ENCODE measurements around the gene TPT1. TPM values are rescaled to one million over a fixed set of nuclear protein-coding genes. Genes with fewer than 3 reads are reported as not detected.
A peak's percentile ranks its signal among the peaks of the same experiment; 100 is the strongest.

The TPT1 gene
- total RNA-seq, 1 experiment from 2014 or later: 2,237 TPM

- Histone ChIP-seq H3K79me2 (ENCODE audit: low read depth) (peaks cover 55% of the 10 kb centered on the region), H3K27ac (no peak overlapping the region), H3K4me1 (replicated peaks; ENCODE audit: insufficient read depth) (peaks cover 86% of the 10 kb centered on the region), H3K9me2 (ENCODE audit: insufficient read depth) (no peaks in the 10 kb centered on the region), H3K36me3 (ENCODE audit: low read depth) (peaks cover 55% of the 10 kb centered on the region), H3K27me3 (ENCODE audit: insufficient read depth, low read depth) (no peaks in the 10 kb centered on the region), H3K4me2 (0 out of 2 replicates have a peak overlapping the region, but pooled peaks have one; percentile 8), H3K4me3 (no peak overlapping the region), H3F3A (ENCODE audit: insufficient read depth, low read depth) (peaks cover 94% of the 10 kb centered on the region), H3K9me3 (ENCODE audit: insufficient read depth, low read depth) (no peaks in the 10 kb centered on the region), H4K20me1 (ENCODE audit: insufficient read depth) (peaks cover 73% of the 10 kb centered on the region), H2AFZ (no peak overlapping the region)
- ChIA-PET CTCF (no interaction called here), POLR2A (ENCODE audit: unreplicated experiment) (no interaction called here)
- no TSS peak for BruUV-seq (replicated peaks)
- intact Hi-C loops (cut with micrococcal nuclease; ENCODE audit: unreplicated experiment): no loop called here
- DNase-seq: no peak
- TF ChIP-seq CTCF (conservative IDR thresholded peaks at IDR 0.05): no peak
- TF ChIP-seq EZH2 (IDR thresholded peaks at IDR 0.05; ENCODE audit: low read depth): no peak
Measured at GRCh38 chr13:45336025-45336800, 4.8 kb downstream of the TPT1 start.

DNA sequence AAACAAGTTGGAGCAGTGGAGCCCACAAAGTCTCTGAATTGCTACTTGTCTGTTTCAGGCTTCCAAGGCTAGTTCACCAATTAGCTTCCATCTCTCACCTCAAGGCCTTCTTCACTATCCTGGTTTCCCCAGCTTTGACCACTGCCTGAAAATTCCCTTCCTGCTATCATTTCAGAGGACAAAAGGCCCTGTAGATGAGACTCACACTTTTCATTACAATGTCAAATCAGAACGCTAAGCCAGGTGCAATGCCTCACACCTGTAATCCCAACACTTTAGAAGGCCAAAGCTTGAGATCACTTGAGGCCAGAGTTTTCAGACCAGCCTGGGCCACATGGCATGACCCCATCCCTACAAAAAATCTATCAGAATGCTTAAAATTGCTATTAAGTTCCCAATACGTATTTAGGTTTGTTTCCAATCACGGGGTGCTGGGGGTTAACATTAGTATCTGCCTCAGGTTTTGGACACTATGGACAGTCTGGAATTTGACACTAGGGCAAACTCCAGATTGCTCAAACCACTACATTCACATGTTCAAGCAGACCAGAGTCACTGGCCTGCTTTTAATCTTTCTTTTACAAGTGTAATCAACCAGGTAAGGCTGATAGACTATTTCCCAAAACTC lies 5.5 kb downstream of the TPT1 start:
- intact Hi-C loops (cut with micrococcal nuclease; ENCODE audit: unreplicated experiment): no loop called here
- DNase-seq: no peak
- Histone ChIP-seq H2AFZ (no peak overlapping the region), H3K9me3 (ENCODE audit: insufficient read depth, low read depth) (no peaks in the 10 kb centered on the region), H4K20me1 (ENCODE audit: insufficient read depth) (peaks cover 73% of the 10 kb centered on the region), H3F3A (ENCODE audit: insufficient read depth, low read depth) (peaks cover 98% of the 10 kb centered on the region), H3K4me1 (replicated peaks; ENCODE audit: insufficient read depth) (peaks cover 89% of the 10 kb centered on the region), H3K27me3 (ENCODE audit: insufficient read depth, low read depth) (no peaks in the 10 kb centered on the region), H3K9me2 (ENCODE audit: insufficient read depth) (no peaks in the 10 kb centered on the region), H3K4me3 (no peak overlapping the region), H3K36me3 (ENCODE audit: low read depth) (peaks cover 55% of the 10 kb centered on the region), H3K79me2 (ENCODE audit: low read depth) (peaks cover 51% of the 10 kb centered on the region), H3K4me2 (no peak overlapping the region), H3K27ac (no peak overlapping the region)
- CTCF ChIA-PET: interaction anchor here (0.6 kb wide), 1 partner anchor 34 kb away, joined by 4 read pairs; no protein-coding TSS in a partner anchor
- POLR2A ChIA-PET (ENCODE audit: unreplicated experiment): interaction anchor here (0.7 kb wide), 1 partner anchor 26 kb away, joined by 4 read pairs; no protein-coding TSS in a partner anchor
- TF ChIP-seq CTCF (conservative IDR thresholded peaks at IDR 0.05) (no peak), EZH2 (IDR thresholded peaks at IDR 0.05; ENCODE audit: low read depth) (no peak)
- no TSS peak for BruUV-seq (replicated peaks)

DNA sequence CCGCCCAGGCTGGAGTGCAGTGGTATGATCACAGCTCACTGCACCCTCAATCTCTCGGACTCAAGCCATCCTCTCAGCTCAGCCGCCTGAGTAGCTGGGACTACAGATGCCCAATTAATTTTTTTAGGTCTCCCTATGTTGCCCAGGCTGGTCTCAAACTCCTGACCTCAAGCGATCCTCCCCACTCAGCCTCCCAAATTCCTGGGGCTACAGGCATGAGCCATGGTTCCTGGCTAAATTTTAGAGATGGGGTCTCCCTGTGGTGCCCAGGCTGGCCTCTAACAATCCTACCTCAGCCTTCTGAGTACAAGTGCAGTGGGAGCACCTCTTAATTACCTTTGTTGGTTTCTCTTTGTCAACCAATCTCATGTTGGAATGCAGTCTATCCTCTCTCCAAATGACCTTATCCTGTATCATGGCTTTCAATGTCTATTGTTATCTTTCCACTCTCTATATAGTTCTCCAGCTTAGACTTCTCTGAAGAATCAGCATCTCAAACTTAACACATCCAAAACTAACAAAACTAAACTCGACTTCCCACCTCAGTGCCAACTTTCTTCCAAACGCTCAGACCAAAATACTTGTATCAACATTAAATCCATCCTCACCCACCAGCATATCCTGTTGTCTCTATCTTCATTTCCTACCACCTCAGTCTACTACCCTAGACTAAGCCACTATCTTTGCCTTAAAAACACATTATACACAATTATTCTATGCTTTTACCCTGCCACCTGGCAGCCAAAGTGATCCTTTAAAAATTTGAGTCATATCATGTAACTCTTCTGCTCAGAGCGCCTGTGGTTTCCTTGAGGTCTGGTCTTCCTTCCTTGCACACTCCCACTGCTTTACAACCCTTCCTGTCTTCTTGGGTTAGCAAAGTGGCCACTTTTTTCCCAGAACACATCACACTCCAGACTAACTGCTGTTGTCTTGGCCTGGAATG lies 6.7 kb downstream of the TPT1 start:
- Histone ChIP-seq H3K79me2 (ENCODE audit: low read depth) (peaks cover 38% of the 10 kb centered on the region), H3K36me3 (ENCODE audit: low read depth) (peaks cover 45% of the 10 kb centered on the region), H3K27me3 (ENCODE audit: insufficient read depth, low read depth) (no peaks in the 10 kb centered on the region), H3K4me3 (no peak overlapping the region), H3K4me2 (peak overlapping the region; percentile 25), H3K4me1 (replicated peaks; ENCODE audit: insufficient read depth) (peaks cover 93% of the 10 kb centered on the region), H4K20me1 (ENCODE audit: insufficient read depth) (peaks cover 62% of the 10 kb centered on the region), H3K27ac (peak overlapping the region; percentile 66), H2AFZ (no peak overlapping the region), H3K9me2 (ENCODE audit: insufficient read depth) (no peaks in the 10 kb centered on the region), H3F3A (ENCODE audit: insufficient read depth, low read depth) (peaks cover 97% of the 10 kb centered on the region), H3K9me3 (ENCODE audit: insufficient read depth, low read depth) (no peaks in the 10 kb centered on the region)
- intact Hi-C loops (cut with micrococcal nuclease; ENCODE audit: unreplicated experiment): loop anchor here (2.0 to 5.0 kb wide), 3 partner anchors 33 to 128 kb away; partner anchors contain the start of gene COG3
- POLR2A ChIA-PET (ENCODE audit: unreplicated experiment): interaction anchor here (0.7 kb wide), 1 partner anchor 25 kb away, joined by 4 read pairs; no protein-coding TSS in a partner anchor
- CTCF ChIA-PET: no interaction called here
- DNase-seq: no peak
- BruUV-seq (replicated peaks): no TSS peak
- TF ChIP-seq CTCF (conservative IDR thresholded peaks at IDR 0.05): no peak
- TF ChIP-seq EZH2 (IDR thresholded peaks at IDR 0.05; ENCODE audit: low read depth): no peak
